Right lobe of liver (tissue), 6 donors: ENCODE results near the gene DLGAP4. TPM values are rescaled to one million over a fixed set of nuclear protein-coding genes. Genes with fewer than 3 reads are reported as not detected.

Experiments used
- ATAC-seq, 4 donors: fragments of 200-7000 bp; cut with Tn5 transposase; one replicate each; pipeline ENCODE4 v1.9.1; 2020; ENCODE audit warnings: mild to moderate bottlenecking in 4 of 4, moderate library complexity in 4 of 4
- DNase-seq, 3 donors: peaks; one replicate each; pipeline ENCODE4 v3.0.0-alpha.2; 2020
- H3K27ac ChIP-seq, 3 donors: fragments of 200-600 bp; one replicate each; pipeline ENCODE4 v1.8.0; 2022
- H3K27me3 ChIP-seq, 2 donors: fragments of 200-600 bp; one replicate each; pipeline ENCODE4 v1.8.0; 2022
- H3K36me3 ChIP-seq, 4 donors: fragments of 200-600 bp; sonication (generic) in 1 of 4; one replicate each; pipeline versions ENCODE4 v1.5.1 to v1.8.0; 2017 to 2022; ENCODE audit warnings: control low read depth in 1 of 4
- H3K4me1 ChIP-seq, 4 donors: fragments of 200-600 bp; sonication (generic) in 1 of 4; one replicate each; pipeline versions ENCODE4 v1.5.1 to v1.8.0; 2017 to 2022; ENCODE audit warnings: control low read depth in 1 of 4
- H3K4me3 ChIP-seq, 3 donors: fragments of 200-600 bp; one replicate each; pipeline ENCODE4 v1.8.0; 2022
- H3K9me3 ChIP-seq, 4 donors: fragments of 200-600 bp; sonication (generic) in 1 of 4; one replicate each; pipeline versions ENCODE4 v1.5.1 to v1.8.0; 2017 to 2022; ENCODE audit warnings: control low read depth in 1 of 4
- CTCF ChIP-seq, 4 donors: fragments of 200-600 bp in 3 of 4; fragments of 450-650 bp in 1 of 4; IDR thresholded peaks; one replicate each; pipeline versions ENCODE4 v1.5.1 to v1.8.0; 2016 to 2022; ENCODE audit warnings: antibody characterized with exemption in 4 of 4, mild to moderate bottlenecking in 2 of 4
- POLR2A ChIP-seq: fragments of 450-650 bp; IDR thresholded peaks from one replicate; pipeline ENCODE4 v1.6.1; 2017; ENCODE audit warnings: antibody characterized with exemption, mild to moderate bottlenecking
- WGBS: methylation state at CpG from one replicate; pipeline ENCODE4 v1.1.6; 2018; ENCODE audit warnings: low coverage, low lambda C conversion rate; ENCODE audit not compliant: insufficient coverage; ENCODE audit errors: missing lambda C conversion rate; 5-methylcytosine and 5-hydroxymethylcytosine counted together
- intact Hi-C, 2 donors: fragments of 100-400 bp; cut with DNase I; formaldehyde crosslinking; loops; one replicate each; pipeline versions ENCODE4 v1.11.2 to v1.14.1; 2022
- total RNA-seq, 6 experiments: library from RNA; depleted of rRNA in 2 of 6; stranded (reverse); fragments of >200 nt in 2 of 6; fragmentation: NEBNext Ultra II Directional in 3 of 6; extraction: Animal tissue kit (Norgen Biotek cat#: 25700) in 3 of 6; gene quantifications; one replicate each; pipeline versions ENCODE4 v1.1.0 to v1.2.4, GENCODE V29; 2016 to 2023
- donor health status: DM: no; HTN: yes; CAD: no.
- donor health status: DM: no; HTN: no; CAD: no.
- donor health status: DM: no; HTN: no; CAD: no.
- donor health status: DM: no; HTN: yes; CAD: no.
- donor health status: DM: no; HTN: yes; CAD: no.

The DLGAP4 gene
- total RNA-seq, 6 experiments from 2014 or later: 15.5 to 35.1 (median 23.2) TPM

GRCh38 chr20:36435124-36435523 lies 129.0 kb downstream of the DLGAP4 start:
- intact Hi-C loops: no loop called here
- no peaks in the 10 kb centered on the region for H3K9me3 ChIP-seq
- no peak for ATAC-seq
- WGBS: 80% methylated on average over 1 of the region's 7 CpGs
- no peaks in the 10 kb centered on the region for H3K27me3 ChIP-seq
- no peak overlapping the region for H3K27ac ChIP-seq
- TF ChIP-seq CTCF (IDR thresholded peaks at IDR 0.05) (no peak), POLR2A (no peak)
- no peak overlapping the region for H3K4me3 ChIP-seq
- DNase-seq: no peak
- H3K4me1 ChIP-seq: no peaks in the 10 kb centered on the region
- H3K36me3 ChIP-seq: no peaks in the 10 kb centered on the region

- TF ChIP-seq CTCF (IDR thresholded peaks at IDR 0.05) (no peak), POLR2A (no peak)
- no peaks in the 10 kb centered on the region for H3K27me3 ChIP-seq
- peak overlapping the region in 2 of 3 donors; percentile 18 to 39 for H3K4me3 ChIP-seq
- no peak overlapping the region for H3K27ac ChIP-seq
- H3K4me1 ChIP-seq: no peaks in the 10 kb centered on the region
- WGBS: 16% methylated on average over 10 of the region's 56 CpGs
- intact Hi-C loops: no loop called here
- no peaks in the 10 kb centered on the region for H3K36me3 ChIP-seq
- no peaks in the 10 kb centered on the region for H3K9me3 ChIP-seq
- DNase-seq (peak; percentile 71 to 76 (median 73)), ATAC-seq (peak; percentile 58 to 75 (median 72))
Measured at GRCh38 chr20:36435592-36436541, 129.7 kb downstream of the DLGAP4 start.

GRCh38 chr20:36439040-36439730 lies 133.0 kb downstream of the DLGAP4 start:
- intact Hi-C loops: no loop called here
- Histone ChIP-seq H3K27ac (no peak overlapping the region), H3K9me3 (no peaks in the 10 kb centered on the region), H3K36me3 (no peaks in the 10 kb centered on the region), H3K4me3 (no peak overlapping the region), H3K27me3 (no peaks in the 10 kb centered on the region), H3K4me1 (no peaks in the 10 kb centered on the region)
- ATAC-seq (peak; percentile 70 to 85 (median 80)), DNase-seq (peak; percentile 66)
- TF ChIP-seq POLR2A (no peak), CTCF (IDR thresholded peaks at IDR 0.05) (peak; percentile 81 to 91 (median 84))
- 45% methylated on average over 6 of the region's 9 CpGs for WGBS

- TF ChIP-seq POLR2A (no peak), CTCF (IDR thresholded peaks at IDR 0.05) (no peak)
- WGBS: no CpG with 5 or more reads among the region's 7 CpGs
- Histone ChIP-seq H3K27me3 (no peaks in the 10 kb centered on the region), H3K9me3 (no peaks in the 10 kb centered on the region), H3K4me3 (no peak overlapping the region), H3K27ac (no peak overlapping the region), H3K4me1 (no peaks in the 10 kb centered on the region), H3K36me3 (no peaks in the 10 kb centered on the region)
- ATAC-seq (no peak), DNase-seq (no peak)
- intact Hi-C loops: loop anchor here in 1 of 2 donors (5.0 kb wide), 1 partner anchor 232 kb away; no protein-coding TSS in a partner anchor
Measured at GRCh38 chr20:36439731-36440072, 133.6 kb downstream of the DLGAP4 start.
